Measurements from ENCODE around the gene CENPU.
"Not testable (repeated sequence)": the region's sequence is repeated elsewhere in the genome, so short reads cannot be mapped to it uniquely, and the experiment has no call there.

The CENPU gene

GRCh38 chr4:184668096-184668495, 65.8 kb downstream of the CENPU start:
- DNase-seq (ENCODE audit: low read depth) = no peak

DNA sequence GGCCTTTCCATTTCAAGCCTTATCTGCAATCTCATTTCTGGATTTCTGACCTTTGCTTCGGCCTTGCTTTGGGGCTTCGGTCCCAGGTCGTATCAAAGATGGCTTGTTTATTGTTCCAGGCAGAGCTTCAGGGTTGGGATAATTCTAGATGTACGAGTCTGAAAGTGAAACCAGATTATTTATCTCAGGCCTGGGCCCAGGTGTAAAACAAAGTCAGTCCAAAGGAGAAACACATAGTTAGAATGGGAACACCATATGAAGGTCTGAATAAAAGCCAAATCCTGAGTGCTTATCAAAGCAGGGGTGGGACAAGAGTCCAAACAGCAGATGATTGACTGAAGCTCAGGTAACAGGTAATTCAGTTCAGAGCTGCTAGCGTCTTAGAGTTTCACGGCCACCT, 67.2 kb downstream of the CENPU start:
- DNase-seq (ENCODE audit: low read depth) = no peak

- DNase-seq (ENCODE audit: low read depth) = no peak
These were observed 69.3 kb downstream of the CENPU start for GRCh38 chr4:184664445-184665210.

- DNase-seq (ENCODE audit: low read depth) = no peak
These were observed 71.7 kb downstream of the CENPU start for GRCh38 chr4:184662236-184662635.

GRCh38 chr4:184660978-184661377, 72.9 kb downstream of the CENPU start:
- no peak for DNase-seq (ENCODE audit: low read depth)

DNA sequence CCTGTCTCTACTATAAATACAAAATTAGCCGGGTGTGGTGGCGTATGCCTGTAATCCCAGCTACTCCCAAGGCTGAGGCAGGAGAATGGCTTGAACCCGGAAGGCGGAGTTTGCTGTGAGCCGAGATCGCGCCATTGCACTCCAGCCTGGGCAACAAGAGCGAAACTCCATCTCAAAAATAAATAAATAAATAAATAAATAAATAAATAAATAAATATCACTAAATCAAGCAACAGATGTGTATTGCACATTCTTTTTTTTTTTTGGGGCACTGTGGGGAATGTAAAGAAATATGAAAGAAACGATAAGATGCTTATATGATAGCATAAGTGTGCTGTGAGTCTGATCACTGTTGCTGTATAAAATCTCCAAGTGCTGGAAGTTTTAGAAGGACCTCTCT, 76.1 kb downstream of the CENPU start:
- not testable (repeated sequence) for DNase-seq (ENCODE audit: low read depth)

DNA sequence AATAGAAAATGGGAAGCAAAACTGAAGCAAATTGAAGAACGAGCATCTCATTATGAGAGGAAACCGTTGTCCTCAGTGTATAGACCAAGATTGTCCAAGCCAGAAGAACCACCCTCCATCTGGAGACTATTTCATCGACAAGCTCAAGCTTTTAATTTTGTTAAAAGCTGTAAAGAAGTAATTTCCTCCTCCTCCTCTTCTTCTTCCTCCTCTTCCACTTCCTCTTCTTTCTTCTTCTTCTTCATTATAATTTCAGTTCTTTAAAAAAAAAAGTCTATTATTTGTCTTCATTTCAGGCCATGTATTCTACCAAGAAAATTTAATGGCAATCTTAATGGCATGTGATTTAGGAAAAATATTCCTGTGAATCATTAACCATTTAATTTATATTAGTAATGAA, 76.8 kb downstream of the CENPU start:
- DNase-seq (ENCODE audit: low read depth) = no peak

DNA sequence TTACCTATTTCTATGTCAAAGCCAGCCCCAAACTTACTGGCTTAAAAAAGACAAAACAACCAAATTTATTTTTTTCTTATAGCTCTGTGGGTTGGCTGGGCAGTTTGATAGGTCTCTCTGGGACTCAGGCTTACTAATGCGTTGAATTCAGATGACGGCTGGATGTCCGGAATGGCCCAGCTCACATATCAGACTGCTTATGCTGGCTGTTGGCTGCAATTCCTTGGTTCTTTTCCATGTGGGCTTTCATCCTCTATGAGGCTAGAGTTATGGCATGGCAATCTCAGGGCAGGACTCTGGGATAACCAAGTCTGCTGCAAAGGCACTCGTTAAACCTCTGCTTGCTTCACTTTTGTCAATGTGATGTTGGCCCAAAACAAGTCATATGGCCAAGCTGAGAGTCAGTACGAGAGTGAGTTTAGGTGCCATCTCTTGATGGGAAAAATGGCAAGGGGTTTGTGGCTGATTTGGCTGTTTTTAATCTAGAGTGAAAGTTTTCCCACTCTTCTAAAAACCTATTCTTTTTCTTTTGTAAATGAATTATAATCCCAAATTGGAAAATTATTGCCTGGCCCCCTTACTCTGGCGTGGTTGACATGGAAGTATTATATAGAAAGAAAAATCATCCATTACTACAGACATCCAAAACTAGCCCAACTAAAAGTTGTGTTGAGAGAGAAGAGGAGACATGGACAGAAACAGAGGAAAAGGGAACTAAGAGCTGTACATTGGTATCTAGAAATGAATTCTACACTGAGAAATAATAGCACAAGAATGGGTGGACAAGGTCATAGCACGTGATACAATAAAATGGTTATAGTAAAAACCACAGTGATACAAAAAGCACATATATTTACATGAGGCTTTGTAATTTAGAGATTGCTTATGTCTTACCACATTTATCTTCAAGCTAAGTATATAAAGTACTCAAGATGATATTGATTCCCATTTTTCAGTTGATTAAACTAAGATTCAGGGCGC, 77.7 kb downstream of the CENPU start:
- DNase-seq (ENCODE audit: low read depth) = no peak

DNA sequence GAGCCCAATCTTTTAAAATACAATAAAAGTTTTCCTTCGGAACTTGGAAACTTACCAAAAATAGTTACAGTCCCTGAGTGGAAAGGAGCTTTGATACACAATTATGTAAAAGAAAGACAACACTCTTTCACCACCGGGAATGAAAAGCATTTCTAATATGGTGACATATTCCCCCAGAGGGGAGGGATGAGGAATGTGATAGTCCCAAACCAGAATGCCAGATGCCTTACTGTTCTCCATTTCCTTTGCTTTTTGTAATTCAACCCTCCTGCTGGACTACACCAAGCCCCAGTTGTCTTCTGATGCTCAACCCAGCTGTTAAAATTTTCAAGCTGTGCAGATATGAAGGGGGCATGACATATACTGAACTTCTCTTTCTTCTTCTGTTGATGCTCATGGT, 80.2 kb downstream of the CENPU start:
- DNase-seq (ENCODE audit: low read depth) = no peak

- DNase-seq (ENCODE audit: low read depth) = not testable (repeated sequence)
These were observed 81.2 kb downstream of the CENPU start for GRCh38 chr4:184652681-184653080.

DNA sequence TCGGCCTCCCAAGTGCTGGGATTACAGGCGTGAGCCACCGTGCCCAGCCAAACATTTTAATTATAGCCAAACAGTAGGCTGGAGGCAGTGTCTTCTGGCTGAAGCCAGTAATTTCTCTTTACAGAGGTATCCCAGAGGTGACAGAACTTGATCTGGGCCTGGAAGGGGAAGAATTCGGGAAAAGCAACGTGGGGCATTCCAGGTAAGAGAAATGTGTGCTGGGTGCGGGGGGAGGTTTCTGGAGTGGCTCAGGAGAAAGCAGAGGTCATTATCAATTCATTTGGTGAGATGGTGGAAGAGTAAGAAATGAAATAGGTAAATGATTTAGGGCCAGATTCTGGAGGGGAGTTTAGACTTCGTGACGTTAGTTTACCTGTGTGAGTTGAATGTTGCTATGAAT, 82.0 kb downstream of the CENPU start:
- no peak for DNase-seq (ENCODE audit: low read depth)

- no peak for DNase-seq (ENCODE audit: low read depth)
These were observed 83.7 kb downstream of the CENPU start for GRCh38 chr4:184649971-184650855.

DNA sequence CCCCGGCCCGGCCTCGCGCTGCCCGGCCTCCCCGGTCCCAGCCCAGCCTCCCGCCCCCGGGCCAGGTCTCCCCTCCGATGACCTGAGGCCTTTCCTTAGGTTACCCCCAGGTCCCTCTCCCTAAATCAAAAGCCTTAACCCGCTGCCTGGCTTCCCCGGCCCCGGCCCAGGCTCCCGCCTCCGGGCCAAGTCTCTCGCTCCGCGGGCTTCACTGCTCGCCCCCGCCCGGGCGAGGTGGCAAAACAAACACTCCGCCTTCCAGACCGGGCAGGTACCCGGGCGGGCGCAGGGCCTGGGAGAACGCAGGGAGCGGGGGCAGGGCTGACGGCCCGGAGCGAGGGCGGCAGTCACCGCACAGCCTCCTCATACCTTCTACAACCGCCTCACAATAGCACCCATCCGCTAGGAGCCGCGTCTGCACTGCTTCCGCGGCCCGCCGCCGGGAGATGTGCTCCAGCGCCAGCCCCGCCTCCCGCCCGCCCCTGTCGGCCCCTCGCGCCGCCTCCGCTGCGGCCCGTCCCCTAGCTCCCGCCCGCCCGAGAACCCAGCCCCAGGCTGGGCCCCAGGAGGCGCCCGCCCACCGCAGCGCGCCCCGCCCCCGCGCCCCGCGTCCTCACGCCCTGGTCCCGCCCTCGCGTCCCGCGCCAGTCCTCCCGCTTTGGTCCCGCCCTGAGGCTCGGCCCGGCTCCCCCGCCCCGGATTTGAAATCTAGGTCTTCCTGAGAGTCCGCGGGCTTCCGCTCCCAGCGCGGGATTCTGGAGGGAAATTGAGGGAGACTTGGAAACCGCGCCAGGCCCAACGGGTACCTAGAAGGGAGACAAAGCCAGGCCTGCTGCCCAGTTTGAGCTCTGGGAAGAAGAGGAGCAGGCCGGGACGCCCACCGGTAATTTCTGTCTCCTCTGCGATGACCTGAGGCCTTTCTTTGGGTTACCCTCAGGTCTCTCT, 84.6 kb downstream of the CENPU start, which contains the start of the genes CASP3 and PRIMPOL:
Gene CASP3, minus strand, starts transcription at position 422 of the 945 bp plus-strand sequence. CDS start 10,994 bp downstream, outside the sequence.
Gene PRIMPOL, plus strand, starts transcription at position 713 of the 945 bp plus-strand sequence. CDS start 7,403 bp downstream, outside the sequence.
- peak; percentile 95 for DNase-seq (ENCODE audit: low read depth)

GRCh38 chr4:184648313-184649025, 85.4 kb downstream of the CENPU start:
- DNase-seq (ENCODE audit: low read depth) = peak; percentile 20

DNA sequence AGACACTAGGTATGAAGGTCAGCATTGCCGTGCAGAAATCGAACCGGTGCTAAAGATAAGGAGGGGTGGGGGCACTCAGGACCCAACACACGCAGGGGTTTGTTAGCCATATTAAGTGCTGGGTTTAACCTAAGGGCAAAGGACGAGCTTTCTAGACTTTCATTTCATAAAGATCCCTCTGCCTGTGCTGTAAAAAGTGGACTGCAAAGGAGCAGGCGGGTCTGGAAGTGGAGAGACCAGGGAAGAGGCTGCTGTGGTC, 85.9 kb downstream of the CENPU start:
- DNase-seq (ENCODE audit: low read depth) = no peak

- no peak for DNase-seq (ENCODE audit: low read depth)
These were observed 86.4 kb downstream of the CENPU start for GRCh38 chr4:184647266-184648053.

DNA sequence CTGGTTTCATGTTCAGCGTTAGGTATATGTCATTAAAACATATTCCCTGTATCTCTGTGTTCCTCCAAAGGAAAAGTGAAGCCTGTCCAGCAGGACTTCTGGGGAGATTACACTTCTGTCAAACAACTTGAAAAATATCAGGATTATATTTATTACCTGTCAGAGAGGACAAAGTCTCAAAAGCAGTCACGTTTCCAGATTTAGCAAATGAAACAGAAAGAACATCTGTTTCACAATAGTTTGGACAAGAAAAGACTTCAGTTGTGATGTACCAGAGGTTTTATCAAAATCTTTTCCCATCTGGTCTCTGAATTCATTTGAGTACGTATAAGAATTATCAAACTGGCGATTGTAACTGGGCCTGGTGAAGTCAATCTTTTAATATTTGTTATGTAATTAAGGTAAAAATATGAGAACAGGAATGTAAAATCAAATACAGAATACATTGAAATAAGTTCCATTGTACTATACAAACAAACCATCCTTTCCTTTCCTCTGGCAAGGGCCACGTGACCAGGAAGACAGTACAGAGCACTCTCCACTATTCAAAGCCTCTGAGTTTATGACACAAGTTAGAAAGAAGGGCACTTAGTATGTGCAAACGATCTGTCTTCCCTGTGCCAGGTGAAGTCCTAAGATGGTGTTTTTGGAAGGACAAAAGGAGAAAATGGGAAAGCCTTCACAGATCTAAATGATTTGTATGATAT, 87.8 kb downstream of the CENPU start:
- no peak for DNase-seq (ENCODE audit: low read depth)

DNA sequence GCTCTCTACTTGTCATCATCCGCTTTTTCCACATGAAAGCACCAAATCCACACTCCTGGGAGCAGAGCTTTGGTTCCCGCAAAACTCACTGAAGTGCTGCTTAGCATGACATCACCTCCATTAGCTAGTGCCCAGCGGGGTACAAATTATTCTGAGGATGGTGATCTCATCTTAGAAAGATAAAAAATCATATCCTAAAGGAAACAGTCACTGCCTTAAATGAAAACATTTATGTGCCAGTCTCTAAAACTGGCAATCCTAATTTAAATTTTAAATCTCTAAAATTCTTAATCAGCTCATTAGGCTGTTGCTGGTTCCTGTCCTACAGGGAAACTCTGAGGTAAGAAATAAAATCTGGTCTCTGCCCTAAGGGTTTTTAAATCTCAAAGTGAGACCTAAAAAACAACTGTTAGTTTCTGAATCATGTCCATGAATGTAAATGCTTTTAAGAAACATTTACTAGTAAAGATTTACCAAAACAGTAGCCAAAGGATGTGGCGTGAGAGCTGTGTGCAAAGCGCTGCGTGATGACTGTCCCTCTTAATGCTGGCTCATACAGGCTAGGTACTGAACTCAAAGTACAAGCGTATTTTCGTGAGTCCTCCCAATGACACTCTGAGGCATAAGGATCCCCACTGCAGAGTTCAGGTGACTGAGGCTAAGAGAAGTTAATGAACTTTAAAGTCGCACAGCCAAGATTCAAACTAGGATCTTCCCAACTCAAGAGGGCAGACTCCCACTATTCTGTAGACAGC, 89.2 kb downstream of the CENPU start:
- DNase-seq (ENCODE audit: low read depth) = no peak
